Testis (tissue), 2 donors: ENCODE measurements around the gene KRT15.

Source experiments
- CTCF ChIP-seq, 3 experiments: fragments of 450-650 bp in 2 of 3; fragments of 200-600 bp in 1 of 3; sonication (generic) in 1 of 3; IDR thresholded peaks; one replicate each; pipeline ENCODE4 v1.5.1; 2016 to 2019; ENCODE audit warnings: antibody characterized with exemption in 3 of 3, mild to moderate bottlenecking in 2 of 3, moderate library complexity in 1 of 3
- POLR2A ChIP-seq: fragments of 450-650 bp; IDR thresholded peaks from one replicate; pipeline ENCODE4 v1.6.1; 2017; ENCODE audit warnings: antibody characterized with exemption, mild to moderate bottlenecking, moderate library complexity

- TF ChIP-seq CTCF (IDR thresholded peaks at IDR 0.05): no peak
- no peak for TF ChIP-seq POLR2A
Observed at GRCh38 chr17:41504246-41504977, 14.3 kb downstream of the KRT15 start.
